ENCODE data around the gene SH3RF1.

DNA sequence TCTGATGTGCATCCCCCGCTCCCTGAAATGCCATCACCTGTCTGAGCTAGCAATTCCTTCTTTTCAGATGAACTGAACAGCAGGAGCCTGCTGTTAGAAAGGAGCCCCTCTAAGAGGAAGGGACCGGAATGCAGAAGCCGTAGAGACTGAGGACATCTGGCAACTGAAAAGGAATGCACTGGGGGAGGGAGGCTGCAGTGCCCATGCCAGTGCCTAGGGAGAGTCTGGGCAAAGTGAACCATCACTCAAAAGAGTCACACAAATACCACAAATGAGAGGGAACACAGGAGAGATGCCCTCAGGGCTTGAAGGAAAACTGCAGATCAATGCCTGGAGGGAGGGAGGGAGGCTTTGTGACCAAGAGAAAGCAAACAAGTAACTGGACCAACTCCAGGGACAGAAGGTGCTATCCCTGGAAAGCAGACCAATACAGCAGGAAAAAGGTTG lies 166.8 kb downstream of the SH3RF1 start:
- TF ChIP-seq, protein P1, sequence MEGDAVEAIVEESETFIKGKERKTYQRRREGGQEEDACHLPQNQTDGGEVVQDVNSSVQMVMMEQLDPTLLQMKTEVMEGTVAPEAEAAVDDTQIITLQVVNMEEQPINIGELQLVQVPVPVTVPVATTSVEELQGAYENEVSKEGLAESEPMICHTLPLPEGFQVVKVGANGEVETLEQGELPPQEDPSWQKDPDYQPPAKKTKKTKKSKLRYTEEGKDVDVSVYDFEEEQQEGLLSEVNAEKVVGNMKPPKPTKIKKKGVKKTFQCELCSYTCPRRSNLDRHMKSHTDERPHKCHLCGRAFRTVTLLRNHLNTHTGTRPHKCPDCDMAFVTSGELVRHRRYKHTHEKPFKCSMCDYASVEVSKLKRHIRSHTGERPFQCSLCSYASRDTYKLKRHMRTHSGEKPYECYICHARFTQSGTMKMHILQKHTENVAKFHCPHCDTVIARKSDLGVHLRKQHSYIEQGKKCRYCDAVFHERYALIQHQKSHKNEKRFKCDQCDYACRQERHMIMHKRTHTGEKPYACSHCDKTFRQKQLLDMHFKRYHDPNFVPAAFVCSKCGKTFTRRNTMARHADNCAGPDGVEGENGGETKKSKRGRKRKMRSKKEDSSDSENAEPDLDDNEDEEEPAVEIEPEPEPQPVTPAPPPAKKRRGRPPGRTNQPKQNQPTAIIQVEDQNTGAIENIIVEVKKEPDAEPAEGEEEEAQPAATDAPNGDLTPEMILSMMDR (IDR thresholded peaks at IDR 0.05), result no peak
- TF ChIP-seq EZH2phosphoT487 (IDR thresholded peaks at IDR 0.05), result no peak

Measured in neural progenitor cell (in vitro differentiated cells).